Prostate gland (tissue), 2 donors: ENCODE measurements around the gene CLDN10. TPM values are rescaled to one million over a fixed set of nuclear protein-coding genes. Genes with fewer than 3 reads are reported as not detected.

Experiments used
- total RNA-seq, 2 donors: library from RNA; depleted of rRNA; stranded (reverse); fragments of >200 nt; gene quantifications; one replicate each; pipeline ENCODE4 v1.1.0, GENCODE V29; 2016

Gene CLDN10
- total RNA-seq, 2 donors from 2014 or later: 1.5 to 8.0 TPM

Other genes with a start within 250 kb of the CLDN10 start
- 10 to 100 TPM in 1 of 2 donors, 1 to 10 TPM in 1; 6.4 to 19.0 TPM for gene DZIP1, start 92.0 kb downstream of the CLDN10 start, total RNA-seq
- gene DNAJC3, start 124.4 kb downstream of the CLDN10 start, total RNA-seq: 100 to 1,000 TPM in 1 of 2 donors, 10 to 100 TPM in 1; 44.7 to 106 TPM